Measurements from ENCODE around the gene SLC9A9.

GRCh38 chr3:143506190-143506589, 342.1 kb downstream of the SLC9A9 start:
- TF ChIP-seq POLR2A (IDR thresholded peaks at IDR 0.05): no peak
- no peak for TF ChIP-seq CTCF (IDR thresholded peaks at IDR 0.05)
